ENCODE measurements around the gene CCDC27. TPM values are rescaled to one million over a fixed set of nuclear protein-coding genes. Genes with fewer than 3 reads are reported as not detected.

The CCDC27 gene
- not detected for total RNA-seq
- long read RNA-seq, partial matches to known transcripts: 0 of 1 reads
- long read RNA-seq, other reads (novel, unspliced or antisense): 1 of 1 reads

DNA sequence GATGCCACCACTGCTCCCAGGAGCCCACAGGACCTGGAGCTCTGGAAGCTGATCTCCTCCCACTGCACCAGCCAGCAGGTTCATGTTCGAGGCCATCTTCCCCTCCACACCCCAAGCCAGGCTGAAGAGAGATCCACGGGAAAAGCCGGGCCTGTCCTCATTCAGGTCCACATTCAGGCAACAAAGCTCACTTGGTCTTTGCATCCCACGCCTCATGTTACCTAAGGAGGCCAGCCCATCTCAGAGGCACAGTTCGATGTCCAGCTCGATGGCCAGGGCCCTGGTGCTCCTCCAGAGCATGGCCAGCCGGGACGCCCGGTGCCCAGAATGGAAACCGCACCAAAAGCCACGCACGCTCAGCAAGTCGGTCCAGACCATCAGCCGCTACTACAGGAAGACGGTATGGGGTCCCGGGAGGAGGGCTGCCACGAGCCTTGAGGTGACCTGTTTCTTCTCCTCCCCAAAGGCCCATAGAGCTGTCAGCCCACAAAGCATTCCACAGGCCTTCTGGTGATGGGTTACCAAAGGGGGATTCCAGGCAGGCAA is at the start of gene CCDC27:
TSS of gene CCDC27 (plus strand) at position 51 of the 546 bp plus-strand sequence. CDS start at position 83, 32 bp downstream.
- no peak for DNase-seq (ENCODE audit: low spot score)
- intact Hi-C loops (cut with DNase I): no loop called here

- DNase-seq (ENCODE audit: low spot score): no peak
- intact Hi-C loops (cut with DNase I): no loop called here
These were observed 49.7 kb upstream of the CCDC27 start for GRCh38 chr1:3702528-3702927.

- no peak for DNase-seq (ENCODE audit: low spot score)
- intact Hi-C loops (cut with DNase I): no loop called here
These were observed 49.1 kb upstream of the CCDC27 start for GRCh38 chr1:3702990-3703728.

- no peak for DNase-seq (ENCODE audit: low spot score)
- intact Hi-C loops (cut with DNase I): no loop called here
These were observed 48.4 kb upstream of the CCDC27 start for GRCh38 chr1:3703786-3704371.

- intact Hi-C loops (cut with DNase I): no loop called here
These were observed 46.8 kb upstream of the CCDC27 start for GRCh38 chr1:3705341-3705950.

GRCh38 chr1:3706651-3707297 is 45.5 kb upstream of the CCDC27 start:
- DNase-seq (ENCODE audit: low spot score): no peak
- intact Hi-C loops (cut with DNase I): no loop called here

More at GRCh38 chr1:3705341-3705950, 46.8 kb upstream of the CCDC27 start:
- no peak for DNase-seq (ENCODE audit: low spot score)

GRCh38 chr1:3707298-3707938 is 44.8 kb upstream of the CCDC27 start:
- no peak for DNase-seq (ENCODE audit: low spot score)
- intact Hi-C loops (cut with DNase I): no loop called here

DNA sequence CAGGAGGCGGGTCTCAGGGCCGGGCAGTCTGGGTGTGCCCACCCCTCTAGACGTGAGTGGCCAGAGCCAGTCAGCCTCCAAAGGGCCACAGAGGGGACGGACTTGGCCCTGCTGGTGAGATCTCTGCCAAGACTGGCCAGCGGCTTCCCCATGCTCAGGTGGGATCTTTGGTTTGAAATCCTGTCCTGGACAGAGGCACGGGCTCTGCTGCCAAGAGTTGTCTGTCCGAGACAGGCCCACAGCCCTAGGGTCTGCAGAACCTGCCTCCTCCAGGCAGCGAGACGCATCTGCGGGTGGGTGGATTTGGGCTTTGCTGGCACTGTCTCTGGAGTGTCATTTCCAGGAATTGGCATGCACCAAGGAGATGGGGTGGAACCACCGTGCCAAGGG is 44.3 kb upstream of the CCDC27 start:
- DNase-seq (ENCODE audit: low spot score): no peak

DNA sequence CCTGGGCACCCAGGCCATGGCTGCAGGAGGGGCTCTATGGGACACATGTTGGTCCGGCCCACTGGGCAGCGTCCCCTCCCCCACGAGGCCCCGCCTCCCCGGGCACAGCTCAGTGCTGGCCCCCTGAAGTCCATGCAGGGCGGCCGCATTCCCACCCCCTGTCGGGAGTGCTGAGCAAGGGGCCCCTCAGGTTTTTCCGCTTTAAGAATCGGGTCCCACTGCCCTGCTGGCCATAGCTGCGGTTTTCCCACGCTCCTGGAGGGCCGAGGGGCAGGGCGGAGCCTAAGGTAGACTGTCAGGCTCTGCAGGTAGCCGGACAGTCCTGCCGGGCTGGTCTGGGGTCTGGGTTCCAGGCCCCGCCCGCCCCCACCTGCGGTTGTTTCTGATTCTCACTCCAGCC is 43.5 kb upstream of the CCDC27 start:
- no peak for DNase-seq (ENCODE audit: low spot score)
- intact Hi-C loops (cut with DNase I): no loop called here

More for the DNA sequence above, 44.3 kb upstream of the CCDC27 start:
- intact Hi-C loops (cut with DNase I): no loop called here

- intact Hi-C loops (cut with DNase I): no loop called here
- DNase-seq (ENCODE audit: low spot score): no peak
These were observed 42.0 kb upstream of the CCDC27 start for GRCh38 chr1:3710251-3710650.

- intact Hi-C loops (cut with DNase I): no loop called here
- DNase-seq (ENCODE audit: low spot score): no peak
These were observed 40.9 kb upstream of the CCDC27 start for GRCh38 chr1:3711381-3711779.

DNA sequence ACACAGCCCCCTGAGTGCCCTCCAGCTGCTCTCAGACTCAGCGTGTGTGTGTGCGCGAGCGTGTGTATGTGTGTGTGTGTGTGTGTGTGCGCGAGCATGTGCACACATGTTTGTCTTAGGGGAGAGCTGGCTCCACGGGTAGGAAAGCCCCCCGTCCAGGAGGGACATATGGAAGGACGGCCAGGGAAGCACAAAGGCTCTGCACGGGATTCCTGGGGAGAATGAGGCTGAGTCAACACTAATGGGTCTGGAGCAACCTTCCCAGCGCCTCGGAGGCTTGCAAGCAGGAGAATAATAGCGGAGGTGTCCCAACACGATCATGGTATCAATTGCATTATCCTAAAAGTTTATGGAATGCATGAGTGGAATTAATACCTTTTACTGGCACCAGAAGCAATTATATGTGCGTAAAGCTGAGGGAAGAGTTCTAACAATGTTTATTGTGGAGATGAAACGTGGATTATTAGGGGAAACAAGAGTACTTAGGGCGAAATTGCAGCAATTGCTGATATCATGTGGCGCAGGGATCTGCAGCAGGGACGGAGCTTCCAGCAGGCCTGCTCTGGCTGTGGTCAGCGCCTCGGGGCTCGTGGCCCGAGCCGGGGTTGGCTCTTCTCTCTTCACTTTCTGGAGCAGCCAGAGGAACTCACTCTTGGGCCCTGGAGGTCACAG is 40.3 kb upstream of the CCDC27 start:
- intact Hi-C loops (cut with DNase I): no loop called here
- no peak for DNase-seq (ENCODE audit: low spot score)

DNA sequence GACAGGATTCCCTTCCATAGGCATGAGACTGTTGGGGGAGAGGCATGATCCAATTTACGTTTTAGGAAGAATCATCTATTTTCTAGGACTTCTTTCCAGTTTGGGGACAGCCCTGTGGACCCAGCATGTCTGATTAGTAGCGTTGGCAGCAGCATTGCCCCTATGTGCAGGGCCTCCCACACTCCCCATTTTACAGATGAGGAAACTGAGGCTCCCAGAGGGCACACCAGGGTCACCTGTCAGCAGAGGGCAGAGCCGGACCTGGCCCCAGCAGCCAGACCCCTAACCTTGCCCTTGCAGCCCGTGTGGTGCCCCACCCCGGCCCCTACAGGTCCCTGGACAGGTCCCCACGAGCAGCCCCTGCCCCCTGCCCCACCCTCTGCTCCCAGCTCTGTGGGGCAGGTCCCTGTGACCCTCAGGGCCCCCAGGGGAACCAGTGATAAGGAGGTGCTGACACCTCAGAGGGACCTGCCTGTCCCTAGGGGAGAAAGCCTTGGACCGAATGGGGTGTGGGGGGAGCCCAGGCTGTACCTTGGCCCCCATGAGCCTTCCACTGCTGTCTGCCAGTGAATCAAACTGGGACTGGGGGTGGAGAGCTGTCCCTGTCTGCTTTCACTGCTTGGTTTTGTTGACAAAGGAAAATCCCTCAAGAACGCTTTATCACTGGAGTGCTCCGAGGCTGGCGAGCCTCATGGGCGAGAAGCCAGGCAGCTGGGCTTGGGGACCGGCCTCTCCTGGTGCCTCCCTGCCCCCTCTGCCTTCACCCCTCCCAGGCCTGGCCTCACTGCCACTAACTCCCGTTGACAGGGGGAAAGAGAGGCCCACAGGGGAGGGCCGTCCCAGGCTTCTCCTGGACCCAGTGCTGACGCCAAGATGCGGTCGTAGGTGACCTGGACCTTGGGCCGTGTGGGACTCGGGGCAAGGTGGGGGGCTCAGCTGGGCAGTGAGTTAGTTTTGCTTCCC is 39.4 kb upstream of the CCDC27 start:
- no peak for DNase-seq (ENCODE audit: low spot score)
- intact Hi-C loops (cut with DNase I): no loop called here

DNA sequence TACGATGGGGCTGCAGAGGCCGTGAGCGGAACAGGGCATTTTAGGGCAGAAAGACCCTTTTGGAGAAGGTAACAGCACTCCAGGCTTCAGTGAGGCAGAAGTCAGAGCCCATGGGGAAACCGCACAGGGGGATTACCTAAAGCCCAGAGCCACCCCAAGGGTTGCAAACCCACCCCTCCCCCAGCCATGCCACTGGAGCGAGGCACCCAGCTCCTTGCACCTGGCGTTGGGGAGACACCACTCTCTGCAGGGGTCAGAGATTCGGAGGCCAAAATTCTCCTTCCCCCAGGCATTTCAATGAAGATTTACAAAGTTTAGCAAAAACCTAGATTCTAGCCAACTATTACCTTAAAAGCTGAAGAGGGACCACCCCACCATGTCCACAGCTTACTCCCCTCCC is 38.4 kb upstream of the CCDC27 start:
- intact Hi-C loops (cut with DNase I): no loop called here

GRCh38 chr1:3714284-3714741 is 37.9 kb upstream of the CCDC27 start:
- DNase-seq (ENCODE audit: low spot score): no peak
- intact Hi-C loops (cut with DNase I): no loop called here

More for the DNA sequence above, 38.4 kb upstream of the CCDC27 start:
- DNase-seq (ENCODE audit: low spot score): no peak

DNA sequence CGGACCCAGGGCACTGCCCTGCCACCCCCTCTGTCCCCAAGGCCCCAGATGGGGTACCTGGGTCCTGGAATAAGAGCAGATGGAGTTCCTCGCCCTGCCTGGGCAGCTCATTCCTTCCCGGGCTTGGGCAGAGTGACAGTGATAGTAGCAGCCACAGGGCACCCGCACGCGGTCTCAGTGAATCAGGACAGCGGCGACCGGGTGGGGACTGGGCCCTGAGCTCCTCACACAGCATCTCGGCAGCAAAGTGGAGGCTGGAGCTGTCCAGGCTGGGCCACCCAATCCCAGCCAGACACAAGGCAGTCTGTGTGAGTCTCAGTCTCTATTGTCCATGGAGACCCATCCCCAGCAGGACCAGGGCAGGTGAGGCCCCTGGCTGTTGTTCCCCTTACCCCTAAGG is 37.4 kb upstream of the CCDC27 start:
- intact Hi-C loops (cut with DNase I): no loop called here
- no peak for DNase-seq (ENCODE audit: low spot score)

GRCh38 chr1:3716351-3716750 is 35.9 kb upstream of the CCDC27 start:
- no peak for DNase-seq (ENCODE audit: low spot score)
- intact Hi-C loops (cut with DNase I): no loop called here
